ENCODE results near the gene LAMTOR5.
"Not testable (repeated sequence)": the region's sequence is repeated elsewhere in the genome, so short reads cannot be mapped to it uniquely, and the experiment has no call there.

LAMTOR5 gene

GRCh38 chr1:110426854-110427253, 19.4 kb upstream of the LAMTOR5 start:
- DNase-seq (ENCODE audit: low spot score) = no peak

- DNase-seq (ENCODE audit: low spot score) = no peak
Measured at GRCh38 chr1:110425612-110426152, 18.2 kb upstream of the LAMTOR5 start.

DNA sequence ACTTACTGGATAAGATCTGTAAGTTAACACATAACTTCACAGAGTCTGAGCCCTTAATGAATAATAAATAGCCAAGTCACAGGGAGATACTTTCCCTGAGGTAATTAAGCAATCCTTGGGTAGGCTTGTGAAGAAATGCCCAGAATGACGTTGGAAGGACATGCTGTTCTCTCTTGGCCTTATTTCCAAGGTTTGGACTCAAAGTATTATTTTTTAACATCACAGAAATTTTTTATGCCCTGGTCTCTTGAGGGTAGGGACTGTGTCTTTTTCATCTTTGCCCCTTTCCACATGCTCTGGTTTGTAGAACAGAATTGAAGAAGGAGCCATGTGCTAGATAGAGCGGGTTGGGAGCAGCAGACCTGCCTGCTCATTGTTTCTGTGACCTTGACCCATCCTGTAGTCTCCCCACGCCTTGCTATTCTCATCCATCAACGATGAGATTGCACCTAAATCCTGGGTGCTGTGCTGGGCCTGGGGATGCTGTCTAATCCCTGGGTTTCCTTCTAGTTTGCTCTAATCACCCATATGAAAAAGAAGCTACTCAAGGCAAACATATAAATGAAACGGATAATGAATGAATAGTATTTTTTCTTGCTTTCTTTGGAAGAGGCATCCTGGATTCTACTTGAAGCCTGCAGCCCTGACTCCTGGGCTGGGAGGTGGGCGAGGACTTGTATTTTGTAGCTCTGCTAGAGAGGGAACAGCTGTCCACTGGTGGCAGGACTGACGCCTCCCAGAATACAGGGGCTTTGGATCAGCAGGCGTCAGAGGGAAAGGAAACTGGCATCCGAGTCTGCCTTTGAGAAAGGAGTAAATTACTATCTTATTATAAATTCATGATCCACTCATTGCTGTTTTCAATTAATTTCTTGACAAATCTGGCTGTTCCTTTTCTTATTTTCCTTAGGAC, 17.5 kb upstream of the LAMTOR5 start:
- DNase-seq (ENCODE audit: low spot score) = no peak

DNA sequence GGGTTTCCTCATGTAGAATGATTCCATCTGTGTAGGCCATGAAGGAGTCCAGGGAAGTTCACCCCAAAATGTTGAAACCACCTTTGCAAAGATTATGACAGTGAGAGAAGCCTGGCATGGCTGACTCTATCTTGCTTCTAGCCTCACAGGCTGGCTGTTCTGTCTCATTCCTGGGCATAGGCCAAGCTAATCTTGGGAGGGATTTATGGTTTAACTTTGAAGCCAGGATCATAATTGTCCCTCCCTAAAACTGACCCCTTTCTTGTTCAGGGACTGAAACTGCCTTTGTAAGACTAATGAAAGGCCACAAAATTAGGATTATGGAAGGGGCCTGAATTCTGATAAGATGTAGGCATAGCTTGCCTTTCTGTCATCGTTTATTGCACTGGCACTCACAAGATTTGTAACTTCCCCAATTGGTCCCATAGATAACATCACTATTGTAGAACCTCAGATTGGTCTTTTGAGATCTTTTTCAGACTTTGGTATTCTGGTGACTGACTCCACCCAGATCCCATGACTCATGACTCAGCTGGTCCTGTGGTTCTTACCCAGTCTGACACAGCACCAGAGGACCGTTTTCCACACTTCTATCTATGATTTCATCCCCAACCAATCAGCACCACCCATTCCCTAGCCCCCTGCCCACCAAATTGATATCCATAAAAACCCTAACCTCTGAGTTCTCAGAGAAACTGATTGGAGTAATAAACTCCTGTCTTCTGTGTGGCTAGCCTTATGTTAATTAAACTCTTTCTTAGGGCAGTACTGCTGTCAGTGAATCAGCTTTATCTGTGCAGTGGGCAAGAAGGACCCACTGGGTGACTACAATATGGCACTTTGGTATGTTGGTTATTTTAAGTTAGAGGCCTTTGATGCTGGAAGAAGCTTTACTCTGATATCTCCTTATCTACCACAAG, 13.6 kb upstream of the LAMTOR5 start:
- DNase-seq (ENCODE audit: low spot score) = peak; percentile 43

GRCh38 chr1:110420023-110420662, 12.6 kb upstream of the LAMTOR5 start:
- DNase-seq (ENCODE audit: low spot score) = no peak

DNA sequence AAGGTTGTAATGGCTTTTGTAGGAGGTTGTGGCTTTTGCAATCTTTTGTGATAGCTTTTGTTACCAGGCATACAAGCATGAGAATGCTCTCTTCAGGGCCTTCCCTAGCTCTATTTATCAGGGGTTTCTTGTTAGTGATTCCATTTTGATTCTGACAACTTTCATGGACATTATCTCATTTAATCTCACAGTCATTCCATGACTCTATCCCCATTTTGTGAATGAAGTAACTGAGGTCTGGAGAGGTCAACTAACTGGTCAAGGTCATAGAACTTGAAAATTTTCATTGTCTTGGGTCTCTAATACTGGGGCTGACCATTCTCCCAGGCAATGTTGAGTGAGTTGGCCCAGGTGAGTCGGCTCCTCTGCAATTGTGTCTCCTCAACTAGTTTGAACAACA, 11.2 kb upstream of the LAMTOR5 start:
- DNase-seq (ENCODE audit: low spot score) = no peak

GRCh38 chr1:110413045-110413444, 5.6 kb upstream of the LAMTOR5 start:
- not testable (repeated sequence) for DNase-seq (ENCODE audit: low spot score)

DNA sequence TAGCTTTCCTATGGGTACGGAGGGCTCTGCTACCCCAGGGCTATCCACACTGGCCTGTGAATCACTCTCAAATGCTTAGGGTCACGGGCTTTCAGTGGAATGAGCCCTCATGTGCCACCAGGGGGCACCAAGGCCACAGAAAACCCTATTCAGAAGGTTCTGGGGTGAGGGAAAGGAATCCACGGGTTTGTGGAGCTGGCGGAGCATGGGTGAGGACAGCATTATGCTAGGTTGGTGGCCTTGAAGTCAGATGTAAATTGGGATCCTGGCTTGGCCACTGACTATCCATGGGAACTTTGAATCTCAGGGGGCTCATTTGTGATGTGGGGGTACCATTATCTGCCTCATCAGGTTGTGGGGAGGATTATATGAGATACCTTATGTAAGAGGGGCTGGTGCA, 5.1 kb upstream of the LAMTOR5 start:
- DNase-seq (ENCODE audit: low spot score) = peak; percentile 84

DNA sequence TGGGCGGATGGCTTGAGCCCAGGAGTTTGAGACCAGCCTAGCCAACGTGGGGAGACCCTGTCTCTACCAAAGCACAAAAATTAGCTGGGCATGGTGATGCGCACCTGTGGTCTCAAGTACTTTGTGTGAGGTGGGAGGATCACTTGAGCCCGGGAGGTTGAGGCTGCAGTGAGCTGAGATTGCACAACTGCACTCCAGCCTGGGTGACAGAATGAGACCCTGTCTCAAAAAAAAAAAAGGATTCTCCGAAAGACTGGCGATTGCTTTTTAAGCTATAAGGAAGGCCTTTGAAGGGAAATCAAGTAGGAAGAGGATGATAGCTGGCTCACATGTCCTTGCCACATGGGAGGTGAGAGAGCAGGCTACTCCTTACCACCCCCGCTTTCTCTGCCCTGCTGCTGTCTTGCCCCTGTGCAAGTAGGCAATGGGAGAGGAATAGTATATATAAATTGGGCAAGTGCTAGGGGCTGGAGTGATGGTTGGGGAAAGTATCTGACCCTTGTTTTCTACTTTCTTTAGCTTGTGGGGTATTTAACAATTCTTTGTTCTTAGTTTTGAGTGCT, 3.8 kb upstream of the LAMTOR5 start:
- DNase-seq (ENCODE audit: low spot score) = no peak

DNA sequence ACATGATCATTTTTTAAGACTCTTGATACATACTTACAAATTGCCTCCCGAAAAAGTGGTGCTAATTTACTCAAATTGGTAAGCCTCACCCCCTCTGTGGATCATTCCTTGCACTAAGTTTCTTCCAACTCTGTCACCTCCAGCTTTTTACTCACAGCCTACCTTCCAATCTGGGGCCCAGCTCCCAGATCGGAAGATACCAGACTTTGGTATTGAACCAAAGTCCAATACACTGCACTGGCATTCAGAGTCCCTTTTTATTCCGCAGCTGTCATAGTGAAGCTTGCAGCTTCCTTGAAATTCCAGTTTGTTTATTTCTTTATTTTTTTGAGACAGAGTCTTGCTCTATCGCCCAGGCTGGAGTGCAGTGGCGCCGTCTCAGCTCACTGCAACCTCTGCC, 1.8 kb upstream of the LAMTOR5 start:
- DNase-seq (ENCODE audit: low spot score) = no peak

DNA sequence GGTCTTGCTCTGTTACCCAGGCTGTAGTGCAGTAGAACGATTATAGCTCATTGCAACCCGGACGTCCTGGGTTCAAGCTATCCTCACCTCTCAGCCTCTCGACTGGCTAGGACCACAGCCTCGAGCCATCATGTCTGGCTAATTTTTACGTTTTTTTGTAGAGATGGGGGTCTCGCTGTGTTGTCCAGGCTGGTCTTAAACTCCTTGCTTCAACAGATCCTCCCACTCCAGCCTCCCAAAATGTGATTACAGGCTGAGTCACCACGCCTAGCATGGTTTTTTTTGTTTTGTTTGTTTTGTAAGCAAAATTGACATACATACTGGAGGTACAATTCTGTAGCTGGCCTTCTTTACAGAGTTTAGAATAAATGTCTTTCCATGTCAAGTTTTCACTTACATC, 994 bp upstream of the LAMTOR5 start:
- peak; percentile 27 for DNase-seq (ENCODE audit: low spot score)

GRCh38 chr1:110406407-110406806, 1.1 kb downstream of the LAMTOR5 start:
- not testable (repeated sequence) for DNase-seq (ENCODE audit: low spot score)

- no peak for DNase-seq (ENCODE audit: low spot score)
Measured at GRCh38 chr1:110404401-110404800, 3.1 kb downstream of the LAMTOR5 start.

- DNase-seq (ENCODE audit: low spot score) = no peak
Measured at GRCh38 chr1:110403805-110404204, 3.7 kb downstream of the LAMTOR5 start.

GRCh38 chr1:110396259-110396958, 11.1 kb downstream of the LAMTOR5 start:
- DNase-seq (ENCODE audit: low spot score) = not testable (repeated sequence)

DNA sequence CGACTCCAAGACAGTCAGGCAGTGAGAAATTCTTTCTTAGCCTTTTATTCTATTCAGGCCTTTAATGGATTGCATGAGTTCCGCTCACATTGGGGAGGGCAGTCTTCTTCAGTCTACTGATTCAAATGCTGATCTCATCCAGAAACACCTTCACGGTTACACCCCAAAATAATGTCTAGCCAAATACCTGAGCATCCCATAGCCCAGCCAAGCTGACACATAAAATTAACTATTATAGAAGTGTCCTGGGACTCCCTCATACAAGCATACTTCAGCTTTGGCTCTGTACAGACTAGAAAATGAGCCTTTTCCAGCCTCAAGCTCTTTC, 13.0 kb downstream of the LAMTOR5 start:
- no peak for DNase-seq (ENCODE audit: low spot score)

GRCh38 chr1:110393691-110394492, 13.6 kb downstream of the LAMTOR5 start:
- peak; percentile 68 for DNase-seq (ENCODE audit: low spot score)

DNA sequence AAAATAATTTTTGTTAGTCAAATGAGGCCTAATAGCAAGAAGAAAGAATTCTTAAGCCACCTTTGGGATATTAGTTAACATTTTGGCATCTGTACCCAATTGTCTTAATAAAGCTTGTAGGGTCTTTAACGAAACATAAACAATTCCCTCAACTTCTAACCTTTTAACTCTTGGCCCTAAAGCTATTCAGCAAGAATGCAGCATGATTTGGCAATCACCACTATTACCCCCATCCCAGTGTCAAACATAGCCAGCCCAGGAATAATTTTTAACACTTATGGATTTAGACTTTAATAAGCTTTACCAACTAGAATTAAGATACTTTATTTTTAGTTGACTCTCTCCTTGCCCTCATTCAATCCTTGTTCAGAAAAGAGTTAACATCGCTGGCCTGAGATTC, 14.2 kb downstream of the LAMTOR5 start:
- no peak for DNase-seq (ENCODE audit: low spot score)

GRCh38 chr1:110390692-110391245, 16.7 kb downstream of the LAMTOR5 start, which contains the start of gene SLC16A4:
SLC16A4 (minus strand) TSS chr1:110391026; CDS start chr1:110389323, 1,703 bp downstream.
- DNase-seq (ENCODE audit: low spot score) = no peak

DNA sequence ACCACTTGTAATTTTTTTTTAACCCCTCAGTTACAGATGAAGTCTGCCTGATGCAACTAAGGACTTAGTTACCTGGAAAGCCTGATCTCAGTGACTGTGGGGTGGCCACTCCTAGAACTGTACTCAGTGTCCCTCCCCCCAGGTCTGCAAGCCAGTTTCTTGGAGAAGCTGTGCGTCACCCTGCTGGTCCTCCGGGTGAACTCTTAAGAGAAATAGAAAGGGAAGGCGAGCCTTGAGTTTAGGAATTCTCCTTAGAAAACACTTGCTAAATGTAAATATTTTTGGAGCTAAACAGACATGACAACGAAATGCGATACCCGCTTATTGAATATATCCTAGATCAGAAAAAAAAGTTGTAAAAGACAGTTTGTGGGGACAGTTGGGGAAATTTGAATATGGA, 17.4 kb downstream of the LAMTOR5 start:
- DNase-seq (ENCODE audit: low spot score) = no peak
